Peyer's patch (tissue), 4 donors: ENCODE data around the gene ACSS1. TPM values are rescaled to one million over a fixed set of nuclear protein-coding genes. Genes with fewer than 3 reads are reported as not detected.

Experiments
- DNase-seq, 3 donors: peaks; one replicate each; pipeline ENCODE4 v3.0.0-alpha.2; 2017 to 2019
- H3K27ac ChIP-seq, 4 donors: fragments of 200-600 bp; sonication (generic); one replicate each; pipeline ENCODE4 v1.5.1; 2016 to 2019
- H3K27me3 ChIP-seq, 2 donors: fragments of 200-600 bp; sonication (generic); one replicate each; pipeline ENCODE4 v1.5.1; 2019
- H3K36me3 ChIP-seq, 3 donors: fragments of 200-600 bp; sonication (generic); one replicate each; pipeline ENCODE4 v1.5.1; 2016 to 2019
- H3K4me1 ChIP-seq, 4 donors: fragments of 200-600 bp; sonication (generic); one replicate each; pipeline ENCODE4 v1.5.1; 2016 to 2019
- H3K4me3 ChIP-seq, 4 donors: fragments of 200-600 bp; sonication (generic); 1 replicate in 3 of 4; 2 replicates in 1 of 4; pipeline ENCODE4 v1.5.1; 2016 to 2019; ENCODE audit warnings: mild to moderate bottlenecking in 1 of 4
- H3K9me3 ChIP-seq, 4 donors: fragments of 200-600 bp; sonication (generic); one replicate each; pipeline ENCODE4 v1.5.1; 2016 to 2019; ENCODE audit warnings: mild to moderate bottlenecking in 1 of 4
- CTCF ChIP-seq, 6 experiments: fragments of 450-650 bp in 4 of 6; fragments of 200-600 bp in 2 of 6; sonication (generic) in 1 of 6; IDR thresholded peaks; one replicate each; pipeline ENCODE4 v1.5.1; 2017 to 2019; ENCODE audit warnings: antibody characterized with exemption in 6 of 6, mild to moderate bottlenecking in 3 of 6, moderate library complexity in 1 of 6
- POLR2A ChIP-seq, 2 donors: fragments of 450-650 bp; IDR thresholded peaks; one replicate each; pipeline ENCODE4 v1.5.1; 2017; ENCODE audit warnings: antibody characterized with exemption in 2 of 2, mild to moderate bottlenecking in 2 of 2, moderate library complexity in 2 of 2
- total RNA-seq, 4 donors: library from RNA; depleted of rRNA; stranded (reverse); fragments of >200 nt; gene quantifications; one replicate each; pipeline ENCODE4 v1.1.0, GENCODE V29; 2016

ACSS1 gene
- total RNA-seq, 4 donors from 2014 or later, result 49.5 to 160 (median 134) TPM

GRCh38 chr20:25064561-25065071 is 6.7 kb upstream of the ACSS1 start:
- peak in 2 of 3 donors; percentile 30 to 38 for DNase-seq
- no peak for TF ChIP-seq POLR2A (IDR thresholded peaks at IDR 0.05)
- TF ChIP-seq CTCF (IDR thresholded peaks at IDR 0.05), result no peak
- H3K36me3 ChIP-seq, result no peaks in the 10 kb centered on the region
- H3K9me3 ChIP-seq, result no peaks in the 10 kb centered on the region
- H3K4me1 ChIP-seq, result peaks cover 0 to 16% (median 0%) of the 10 kb centered on the region in 4 donors
- no peak overlapping the region for H3K4me3 ChIP-seq
- no peaks in the 10 kb centered on the region for H3K27me3 ChIP-seq
- peak overlapping the region in 2 of 4 donors; percentile 26 to 73 for H3K27ac ChIP-seq

- H3K27me3 ChIP-seq, result no peaks in the 10 kb centered on the region
- no peak overlapping the region for H3K27ac ChIP-seq
- TF ChIP-seq POLR2A (IDR thresholded peaks at IDR 0.05) (no peak), CTCF (IDR thresholded peaks at IDR 0.05) (no peak)
- no peaks in the 10 kb centered on the region for H3K9me3 ChIP-seq
- peak in 1 of 3 donors; percentile 28 for DNase-seq
- H3K4me3 ChIP-seq, result no peak overlapping the region
- H3K36me3 ChIP-seq, result no peaks in the 10 kb centered on the region
- peaks cover 0 to 20% (median 0%) of the 10 kb centered on the region in 4 donors for H3K4me1 ChIP-seq
Measured at GRCh38 chr20:25063981-25064380, 6.0 kb upstream of the ACSS1 start.

GRCh38 chr20:25063546-25063945 is 5.6 kb upstream of the ACSS1 start:
- Histone ChIP-seq H3K4me3 (no peak overlapping the region), H3K27me3 (no peaks in the 10 kb centered on the region), H3K4me1 (peaks cover 0 to 24% (median 2%) of the 10 kb centered on the region in 4 donors), H3K36me3 (no peaks in the 10 kb centered on the region), H3K27ac (no peak overlapping the region), H3K9me3 (no peaks in the 10 kb centered on the region)
- DNase-seq, result peak in 2 of 3 donors; percentile 26 to 34
- TF ChIP-seq CTCF (IDR thresholded peaks at IDR 0.05) (no peak), POLR2A (IDR thresholded peaks at IDR 0.05) (no peak)

DNA sequence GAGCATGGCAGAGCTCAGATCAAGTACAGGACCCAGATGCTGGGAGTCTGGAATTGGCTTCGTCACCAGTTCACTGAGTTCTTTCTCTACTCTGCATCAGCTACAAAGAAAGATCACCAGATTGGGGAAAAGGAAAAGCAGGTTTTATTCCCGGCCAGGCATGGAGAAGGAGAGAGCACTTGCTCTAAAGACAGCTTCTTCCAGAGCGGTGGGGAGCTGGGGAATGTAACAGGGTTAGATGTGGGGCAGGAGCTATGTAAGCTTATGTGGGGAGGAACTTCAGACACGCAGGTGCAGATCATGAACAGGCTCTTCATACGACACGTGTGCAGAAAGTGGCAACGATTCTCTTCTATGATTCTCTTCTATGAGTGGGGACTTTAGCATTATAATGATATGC is 4.9 kb upstream of the ACSS1 start:
- DNase-seq, result peak in 1 of 3 donors; percentile 34
- Histone ChIP-seq H3K36me3 (no peaks in the 10 kb centered on the region), H3K4me3 (no peak overlapping the region), H3K27me3 (no peaks in the 10 kb centered on the region), H3K27ac (no peak overlapping the region), H3K4me1 (peaks cover 0 to 27% (median 3%) of the 10 kb centered on the region in 4 donors), H3K9me3 (no peaks in the 10 kb centered on the region)
- TF ChIP-seq CTCF (IDR thresholded peaks at IDR 0.05) (peak in 1 of 6 experiments; percentile 11), POLR2A (IDR thresholded peaks at IDR 0.05) (no peak)

DNA sequence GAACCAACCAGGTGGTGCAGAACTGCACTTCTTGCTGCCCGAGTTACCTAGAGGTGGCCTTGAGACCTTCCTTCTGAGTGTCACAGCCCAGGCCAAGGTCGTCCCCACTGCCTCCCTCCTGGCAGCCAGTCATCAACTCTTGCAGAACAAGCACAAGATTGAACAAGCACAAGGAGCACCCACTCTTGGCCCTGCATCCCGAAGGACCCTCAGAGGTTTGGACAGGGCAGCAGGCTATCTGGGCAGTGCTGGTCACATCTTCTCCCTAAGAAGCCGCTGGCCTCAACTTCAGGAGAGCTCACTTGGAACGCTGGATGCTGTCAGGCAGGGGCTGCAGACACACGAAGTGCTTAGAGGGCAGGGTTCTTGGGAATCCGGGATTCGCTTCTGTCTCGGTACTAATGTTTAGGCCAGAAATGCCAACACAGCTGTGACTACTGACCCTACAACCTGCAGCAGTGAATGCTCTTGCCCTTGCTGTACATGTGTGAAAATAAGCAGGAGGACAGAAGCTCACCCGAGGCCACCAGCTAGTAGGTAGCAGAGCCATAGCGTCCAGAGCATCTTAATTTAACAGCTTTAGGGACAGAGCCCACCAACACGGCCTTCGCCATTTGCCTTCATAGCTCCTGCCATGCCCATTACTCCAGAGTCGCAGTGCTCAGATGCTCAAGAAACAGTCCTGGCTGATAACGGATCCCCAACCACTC is 4.0 kb upstream of the ACSS1 start:
- Histone ChIP-seq H3K27ac (no peak overlapping the region), H3K9me3 (no peaks in the 10 kb centered on the region), H3K36me3 (no peaks in the 10 kb centered on the region), H3K4me3 (no peak overlapping the region), H3K27me3 (no peaks in the 10 kb centered on the region), H3K4me1 (peaks cover 0 to 27% (median 3%) of the 10 kb centered on the region in 4 donors)
- peak in 2 of 3 donors; percentile 39 to 41 for DNase-seq
- TF ChIP-seq POLR2A (IDR thresholded peaks at IDR 0.05), result no peak
- no peak for TF ChIP-seq CTCF (IDR thresholded peaks at IDR 0.05)
